ENCODE results near the gene MYOZ2.

The MYOZ2 gene

DNA sequence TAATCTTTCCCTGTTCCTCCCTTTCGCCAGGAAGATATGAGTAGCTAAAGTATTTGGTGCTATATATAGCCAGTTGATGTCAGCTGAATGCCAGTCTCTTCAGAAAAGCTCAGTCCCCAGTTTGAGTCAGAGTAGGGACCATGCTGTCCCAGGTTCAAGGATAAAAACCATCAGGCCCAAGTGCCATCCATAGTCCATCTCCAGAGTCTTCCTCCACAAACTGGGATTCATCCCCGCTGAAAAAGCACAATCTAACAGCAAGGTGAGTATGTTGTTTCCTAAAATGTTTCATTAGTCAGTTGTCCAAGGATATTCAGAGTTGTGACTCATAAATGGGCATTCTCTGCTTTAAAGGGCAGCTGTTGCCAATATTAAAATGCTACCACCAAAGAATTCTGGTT, at the start of gene MYOZ2:
TSS of gene MYOZ2 (plus strand) at position 112 of the 401 bp plus-strand sequence. CDS start 694 bp downstream, outside the sequence.
- no peak for DNase-seq

GRCh38 chr4:119087121-119087520, 48.5 kb upstream of the MYOZ2 start:
- DNase-seq, result no peak

- no peak for DNase-seq
Observed at GRCh38 chr4:119087656-119088055, 48.0 kb upstream of the MYOZ2 start.

DNA sequence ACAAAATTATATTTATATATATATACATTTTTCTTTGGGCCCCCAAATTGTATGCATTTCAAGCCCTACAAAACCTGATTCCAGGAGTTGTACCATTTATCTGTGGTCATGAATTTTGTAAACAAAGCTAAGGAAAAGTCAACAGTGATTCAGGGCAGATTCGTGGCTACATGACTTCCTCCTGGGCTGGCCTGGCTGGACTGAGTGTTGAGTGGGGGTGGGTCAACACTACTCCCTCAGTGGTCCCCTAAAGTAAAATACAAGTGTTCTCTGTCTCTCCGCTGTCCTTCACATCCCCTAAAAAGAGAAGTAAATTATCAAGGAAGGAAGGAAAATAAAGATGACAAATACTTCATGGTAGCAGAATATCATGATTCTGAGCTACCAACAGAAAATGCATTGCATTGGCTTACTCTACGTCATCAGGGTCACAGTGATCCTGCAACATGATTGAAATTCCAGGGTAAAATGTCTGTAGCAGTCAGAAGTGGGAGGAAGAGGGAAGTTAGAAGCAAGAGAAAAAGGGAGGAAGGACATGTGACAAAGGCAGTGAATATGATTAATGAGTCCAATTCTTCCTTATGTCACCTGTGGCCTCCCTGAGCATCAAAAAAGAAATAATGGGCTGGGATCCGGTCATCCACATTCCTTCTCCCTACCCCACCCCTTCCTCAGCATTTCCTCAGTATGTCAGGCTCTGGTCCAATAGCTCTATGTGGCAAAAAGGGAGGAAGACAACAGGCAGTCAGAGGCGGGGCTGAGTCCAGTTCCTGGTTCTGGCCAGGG, 42.4 kb upstream of the MYOZ2 start:
- no peak for DNase-seq

DNA sequence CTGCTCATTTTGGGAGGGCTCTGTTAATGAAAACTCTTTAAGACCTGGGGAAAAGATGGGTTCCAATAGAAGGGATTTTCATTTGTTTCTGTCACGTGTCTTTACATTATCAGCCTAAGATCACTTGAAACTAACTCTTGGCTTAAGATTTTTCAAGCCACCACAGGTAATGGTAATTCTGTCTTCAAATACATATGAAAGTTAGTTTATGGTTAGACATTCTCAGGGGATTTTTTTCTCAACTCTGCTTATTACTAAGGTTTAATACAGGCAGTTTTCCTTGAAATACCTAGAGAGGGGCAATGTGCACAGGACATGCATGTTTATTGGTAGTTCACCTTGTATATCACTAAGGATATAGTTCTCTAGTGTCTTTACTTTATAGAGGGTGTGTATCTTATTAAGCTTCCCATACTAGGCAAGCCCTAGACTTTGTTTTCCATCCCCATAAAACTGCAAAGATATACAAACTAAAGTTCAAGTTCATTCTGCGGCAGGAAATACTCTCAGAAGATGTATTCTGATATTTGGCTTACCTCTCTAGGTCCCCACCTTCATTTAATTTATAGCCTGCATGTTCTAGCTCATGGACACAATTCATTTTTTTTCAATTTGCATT, 38.2 kb upstream of the MYOZ2 start:
- DNase-seq, result no peak

DNA sequence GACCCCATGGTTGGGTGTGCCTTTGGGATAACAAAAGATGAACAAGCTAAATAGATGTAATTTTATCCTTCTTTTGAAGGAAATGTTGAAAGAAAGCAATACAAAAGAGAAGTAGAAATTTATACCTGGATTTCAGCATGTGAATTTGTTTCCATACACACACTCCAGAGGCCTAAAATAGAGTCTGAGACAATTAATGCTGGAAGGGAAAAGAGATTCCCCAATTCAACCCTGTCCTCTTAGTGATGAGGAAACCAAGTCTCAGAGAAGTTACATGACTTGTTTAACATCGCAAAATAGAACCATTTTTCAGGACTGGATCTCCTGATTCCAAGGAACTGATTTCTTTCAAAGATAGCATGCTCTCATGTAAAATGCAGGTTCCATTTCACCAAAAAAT, 37.3 kb upstream of the MYOZ2 start:
- DNase-seq, result no peak

DNA sequence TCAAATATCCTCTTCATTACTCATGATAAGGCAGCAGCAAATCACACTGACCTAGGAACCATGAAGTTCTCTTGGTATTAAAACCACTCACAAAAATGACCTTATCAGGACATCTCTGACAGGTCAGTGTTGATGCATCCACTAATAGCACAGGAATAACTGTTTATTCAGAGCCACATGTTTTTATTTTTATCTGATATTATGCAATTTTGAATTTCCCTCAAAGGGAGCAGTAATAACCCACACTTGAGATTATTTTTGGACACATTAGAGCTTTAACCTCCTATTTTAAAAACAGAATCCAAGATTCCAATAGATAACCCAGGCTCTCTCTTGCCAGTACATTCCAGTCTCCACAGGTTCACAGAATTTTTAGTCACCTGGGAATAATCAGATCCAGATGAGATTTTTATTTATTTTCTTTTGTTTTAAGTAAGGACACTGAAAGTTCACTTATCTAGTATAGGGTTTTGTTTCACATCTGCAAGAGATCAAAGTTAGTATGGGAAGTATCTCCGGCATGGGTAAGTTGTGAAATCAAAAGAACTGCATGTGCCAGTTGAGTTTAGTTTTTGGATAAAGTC, 36.3 kb upstream of the MYOZ2 start:
- DNase-seq, result no peak

- DNase-seq, result no peak
Observed at GRCh38 chr4:119100655-119101054, 35.0 kb upstream of the MYOZ2 start.

- no peak for DNase-seq
Observed at GRCh38 chr4:119103263-119103662, 32.4 kb upstream of the MYOZ2 start.

GRCh38 chr4:119104644-119105273, 30.9 kb upstream of the MYOZ2 start:
- peak in 1 of 2 experiments; percentile 6 for DNase-seq

DNA sequence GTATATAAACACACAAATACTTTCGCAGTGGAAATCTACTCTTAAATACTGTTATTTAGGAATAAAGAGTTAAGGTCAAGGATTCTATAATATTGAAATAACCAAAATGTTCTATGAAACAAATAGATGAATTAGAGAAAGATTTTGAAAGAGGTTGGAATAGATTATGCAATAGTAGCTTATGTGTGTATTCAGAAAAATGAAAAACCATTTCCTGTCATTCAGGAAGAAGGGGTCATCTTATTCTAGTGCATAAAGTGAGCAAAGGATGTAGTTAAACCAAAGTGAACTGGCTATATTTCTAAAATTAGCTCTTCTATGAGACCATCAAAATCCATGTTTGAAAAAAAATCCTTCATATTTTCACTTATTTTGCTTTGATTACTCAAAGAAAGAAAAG, 30.0 kb upstream of the MYOZ2 start:
- DNase-seq, result no peak

DNA sequence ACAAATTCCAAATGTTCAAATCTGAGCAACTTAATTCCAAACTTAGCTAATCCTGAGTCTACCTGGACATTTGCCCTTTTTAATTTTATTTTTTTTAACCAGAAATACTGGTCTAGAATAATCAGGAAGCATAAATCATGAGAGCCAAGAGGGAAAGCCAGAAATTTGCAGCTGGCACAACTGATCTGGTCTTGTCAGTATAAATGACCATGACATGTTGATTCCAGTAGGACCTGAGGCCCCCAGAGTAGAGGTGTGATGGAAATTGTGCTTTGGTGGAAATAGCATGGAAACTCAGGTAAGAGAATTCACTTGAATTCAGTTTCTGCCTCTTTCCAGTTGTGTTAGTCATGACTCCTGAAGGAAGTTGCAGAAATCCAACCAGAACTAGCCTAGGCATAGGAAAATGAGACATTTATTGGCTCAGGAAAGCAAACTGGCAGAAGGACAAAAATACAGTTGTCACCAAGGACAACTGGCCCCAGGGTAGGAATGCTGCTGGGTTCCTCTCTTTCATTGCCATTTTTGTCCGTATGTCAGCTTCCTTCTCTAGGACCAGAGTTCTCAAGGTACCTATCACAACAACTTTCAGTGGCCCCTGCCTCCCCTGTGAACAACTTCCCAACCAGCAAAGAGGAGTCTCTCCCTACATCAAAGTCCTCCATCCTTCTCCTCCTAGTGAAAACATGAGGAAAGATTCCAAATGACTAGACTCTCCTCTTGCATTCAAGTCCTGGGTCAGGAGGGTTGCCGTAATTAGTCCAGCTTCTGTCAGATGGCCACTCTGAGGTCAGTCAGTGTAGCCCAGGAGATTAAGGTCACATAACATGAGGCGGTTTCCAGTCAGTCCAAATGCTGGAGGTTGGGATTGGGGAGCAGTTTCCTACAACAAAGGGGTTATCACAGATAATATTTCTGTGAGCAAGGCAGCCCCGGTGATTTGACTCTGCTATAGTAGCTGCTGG, 29.3 kb upstream of the MYOZ2 start:
- no peak for DNase-seq

DNA sequence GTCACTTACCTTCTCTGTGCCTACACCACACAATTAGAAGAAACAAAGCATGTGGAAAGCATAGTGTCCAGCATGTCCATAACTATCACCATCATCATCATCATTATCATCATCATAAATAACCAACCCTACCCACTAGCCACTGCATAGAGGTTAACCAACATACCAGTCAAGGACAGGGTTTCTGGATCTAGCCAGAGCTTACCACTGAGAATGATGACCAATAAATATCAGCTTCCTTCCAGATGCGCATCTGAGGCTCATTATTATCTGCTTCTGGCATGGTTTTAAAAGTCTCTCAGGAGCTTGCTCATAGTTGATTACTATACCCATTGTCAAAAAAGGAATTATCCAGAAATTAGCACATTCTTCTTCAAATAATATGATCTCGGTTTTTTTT, 25.5 kb upstream of the MYOZ2 start:
- no peak for DNase-seq

GRCh38 chr4:119111296-119111695, 24.3 kb upstream of the MYOZ2 start:
- DNase-seq, result no peak

- no peak for DNase-seq
Observed at GRCh38 chr4:119113033-119113655, 22.5 kb upstream of the MYOZ2 start.

GRCh38 chr4:119116021-119116420, 19.6 kb upstream of the MYOZ2 start:
- DNase-seq, result no peak

DNA sequence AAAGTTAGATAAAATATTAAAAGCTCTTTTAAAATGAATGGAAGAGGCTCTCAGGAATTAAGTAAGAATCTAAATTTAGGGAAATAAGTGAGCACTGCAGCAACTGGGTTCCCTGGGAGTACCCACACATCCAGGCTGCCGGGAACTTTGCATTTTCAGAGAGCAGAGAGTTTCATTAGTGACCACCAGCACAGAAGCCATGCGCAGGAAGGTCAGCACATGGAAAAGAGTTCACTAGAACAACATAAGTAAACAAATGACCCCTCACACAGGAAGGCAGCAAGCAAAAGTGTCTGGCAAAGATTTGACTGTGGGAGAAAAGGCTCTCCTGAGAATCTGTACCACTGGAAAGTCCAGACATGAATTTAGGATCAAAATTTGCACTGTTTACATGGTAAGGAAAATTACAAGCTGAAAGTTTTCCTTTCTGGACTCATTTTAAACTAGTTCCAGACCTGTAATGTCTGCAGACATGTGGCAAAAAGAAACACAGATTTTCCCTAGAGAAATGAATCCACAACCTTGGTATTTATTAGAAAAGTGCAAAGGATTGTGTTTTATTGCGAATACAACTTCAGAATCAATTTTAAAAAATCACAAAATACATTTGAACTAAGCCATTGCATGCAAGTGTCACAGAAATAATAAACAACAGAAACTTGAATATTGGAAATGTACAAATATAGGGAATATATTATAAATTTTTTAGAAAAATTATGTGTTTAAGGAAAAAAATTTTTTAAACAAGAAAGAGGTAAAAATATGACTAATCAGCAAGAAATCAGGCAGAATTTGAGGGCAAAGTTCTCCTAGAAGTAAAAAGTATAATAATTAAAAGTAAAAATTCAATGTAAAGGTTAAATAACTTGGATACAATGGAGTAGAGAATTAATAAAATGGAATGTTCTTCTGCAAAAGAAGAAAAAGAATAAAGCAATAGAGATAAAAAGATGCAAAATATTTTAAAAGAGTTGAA, 18.4 kb upstream of the MYOZ2 start:
- no peak for DNase-seq

DNA sequence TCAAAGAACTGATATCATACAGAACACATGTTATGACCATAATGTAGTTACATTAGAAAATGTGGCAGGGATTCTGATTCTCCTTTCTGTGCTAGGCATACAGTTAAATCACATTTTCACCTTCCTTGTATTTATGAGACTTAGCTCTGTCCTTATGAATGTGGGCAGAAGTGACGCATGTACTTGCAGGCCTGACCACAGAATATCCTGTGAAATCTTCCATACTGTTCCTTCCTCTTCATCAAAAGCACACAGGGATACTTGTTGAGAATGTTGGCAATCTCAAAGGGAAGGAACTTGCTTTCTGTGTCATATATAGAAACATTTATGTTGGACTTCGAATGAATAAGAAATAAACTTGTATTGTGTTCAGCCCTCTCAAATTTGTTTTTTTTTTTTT, 17.2 kb upstream of the MYOZ2 start:
- no peak for DNase-seq

DNA sequence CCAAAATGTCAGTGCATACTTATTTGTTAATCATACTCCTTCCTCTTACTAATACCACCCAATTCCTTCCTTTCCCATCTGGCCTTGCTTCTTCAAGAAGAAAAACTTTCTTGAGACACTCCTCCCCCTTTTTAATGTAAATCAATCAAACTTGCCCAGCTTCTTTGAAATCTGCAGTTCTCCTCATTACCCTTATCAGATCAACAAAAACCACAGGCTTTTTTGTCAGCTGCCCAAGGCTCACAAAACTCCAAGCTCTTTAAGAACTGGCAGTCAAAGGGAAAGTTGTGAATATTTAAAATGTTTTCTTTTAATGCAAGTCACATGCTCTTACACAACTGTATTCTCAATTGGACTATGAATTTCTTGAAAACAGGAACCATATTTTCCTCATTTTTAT, 11.3 kb upstream of the MYOZ2 start:
- DNase-seq, result no peak

- no peak for DNase-seq
Observed at GRCh38 chr4:119125931-119126330, 9.7 kb upstream of the MYOZ2 start.

DNA sequence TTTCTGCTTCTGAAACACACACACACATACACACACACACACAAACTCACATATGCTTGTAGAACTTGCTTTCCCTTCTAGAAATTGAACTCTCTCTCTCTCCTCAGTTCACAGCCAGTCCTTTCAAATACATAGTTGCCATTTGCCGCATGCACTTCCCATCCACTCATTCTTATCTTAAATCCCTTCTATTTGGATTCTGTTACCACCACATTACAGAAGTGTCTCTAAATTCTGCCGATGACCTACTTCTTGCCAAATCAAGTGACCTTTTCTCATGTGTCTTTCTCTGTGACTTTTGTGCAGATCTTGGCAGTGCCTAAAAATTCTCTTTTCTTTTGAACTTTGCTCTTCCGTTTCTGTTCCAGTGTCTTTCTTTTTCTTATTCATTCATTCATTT, 7.5 kb upstream of the MYOZ2 start:
- DNase-seq, result no peak
